Measurements from ENCODE around the gene MPP1.

DNA sequence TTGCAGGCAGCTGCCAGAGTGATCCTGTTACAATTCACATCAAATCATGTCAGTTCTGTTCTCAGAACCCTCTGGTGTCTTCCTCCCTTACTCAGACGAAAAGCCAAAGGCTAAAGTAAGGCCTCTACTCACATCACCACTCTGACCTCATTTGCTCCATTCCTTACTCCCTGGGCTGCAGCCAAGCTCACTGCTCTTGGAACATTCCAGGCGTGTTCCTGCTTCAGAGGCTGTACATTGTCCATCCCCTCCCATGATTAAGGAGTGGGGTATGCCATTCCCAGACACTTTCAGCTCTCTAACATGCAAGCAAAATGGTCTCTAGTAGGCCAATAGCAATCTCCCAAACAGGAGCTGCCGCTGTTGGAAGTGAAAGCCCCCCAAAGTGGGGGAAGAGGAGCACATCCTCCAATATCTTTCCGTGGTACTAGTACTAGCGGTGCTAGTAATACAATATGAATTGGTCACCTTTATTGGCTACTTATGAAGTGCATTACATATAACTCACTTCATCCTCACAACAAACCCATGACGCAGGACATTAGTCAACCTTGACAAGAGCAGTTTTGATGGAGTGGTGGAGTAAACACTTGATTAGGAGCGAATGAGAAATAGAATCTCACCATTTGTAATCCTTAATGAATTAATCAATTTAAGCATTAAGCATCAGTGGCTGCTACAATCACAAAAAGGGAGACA, 69.4 kb downstream of the MPP1 start:
- TF ChIP-seq, protein P1, sequence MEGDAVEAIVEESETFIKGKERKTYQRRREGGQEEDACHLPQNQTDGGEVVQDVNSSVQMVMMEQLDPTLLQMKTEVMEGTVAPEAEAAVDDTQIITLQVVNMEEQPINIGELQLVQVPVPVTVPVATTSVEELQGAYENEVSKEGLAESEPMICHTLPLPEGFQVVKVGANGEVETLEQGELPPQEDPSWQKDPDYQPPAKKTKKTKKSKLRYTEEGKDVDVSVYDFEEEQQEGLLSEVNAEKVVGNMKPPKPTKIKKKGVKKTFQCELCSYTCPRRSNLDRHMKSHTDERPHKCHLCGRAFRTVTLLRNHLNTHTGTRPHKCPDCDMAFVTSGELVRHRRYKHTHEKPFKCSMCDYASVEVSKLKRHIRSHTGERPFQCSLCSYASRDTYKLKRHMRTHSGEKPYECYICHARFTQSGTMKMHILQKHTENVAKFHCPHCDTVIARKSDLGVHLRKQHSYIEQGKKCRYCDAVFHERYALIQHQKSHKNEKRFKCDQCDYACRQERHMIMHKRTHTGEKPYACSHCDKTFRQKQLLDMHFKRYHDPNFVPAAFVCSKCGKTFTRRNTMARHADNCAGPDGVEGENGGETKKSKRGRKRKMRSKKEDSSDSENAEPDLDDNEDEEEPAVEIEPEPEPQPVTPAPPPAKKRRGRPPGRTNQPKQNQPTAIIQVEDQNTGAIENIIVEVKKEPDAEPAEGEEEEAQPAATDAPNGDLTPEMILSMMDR (IDR thresholded peaks at IDR 0.05), result no peak
- no peak for TF ChIP-seq POLR2A (IDR thresholded peaks at IDR 0.05)

Data from esophagus squamous epithelium (tissue), 4 donors.